T1000 (cell line): ENCODE results near the gene CDH26.
"Not testable (repeated sequence)": the region's sequence is repeated elsewhere in the genome, so short reads cannot be mapped to it uniquely, and the experiment has no call there.

ENCODE experiments used
- DNase-seq: peaks from one replicate; lab custom pipeline; 2025; ENCODE audit warnings: mixed read lengths; lab: John Stamatoyannopoulos, UW

The CDH26 gene

DNA sequence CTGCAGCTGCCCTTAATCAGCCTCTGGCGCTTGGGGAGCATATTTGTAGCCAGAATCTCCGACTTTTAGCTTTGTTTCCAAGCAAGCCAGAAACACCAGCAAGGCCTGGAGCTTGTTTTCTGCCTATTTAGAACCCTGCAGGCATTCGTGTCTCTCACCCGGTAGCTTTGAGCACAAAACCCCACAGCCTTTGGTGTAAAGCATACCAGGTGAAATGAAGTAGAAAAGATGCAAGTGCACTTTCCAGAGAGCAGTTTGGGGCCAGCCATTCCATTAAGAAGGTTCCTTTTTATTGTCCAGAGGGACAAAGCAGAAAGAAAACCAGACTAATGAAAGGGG lies 17.3 kb upstream of the CDH26 start:
- no peak for DNase-seq

DNA sequence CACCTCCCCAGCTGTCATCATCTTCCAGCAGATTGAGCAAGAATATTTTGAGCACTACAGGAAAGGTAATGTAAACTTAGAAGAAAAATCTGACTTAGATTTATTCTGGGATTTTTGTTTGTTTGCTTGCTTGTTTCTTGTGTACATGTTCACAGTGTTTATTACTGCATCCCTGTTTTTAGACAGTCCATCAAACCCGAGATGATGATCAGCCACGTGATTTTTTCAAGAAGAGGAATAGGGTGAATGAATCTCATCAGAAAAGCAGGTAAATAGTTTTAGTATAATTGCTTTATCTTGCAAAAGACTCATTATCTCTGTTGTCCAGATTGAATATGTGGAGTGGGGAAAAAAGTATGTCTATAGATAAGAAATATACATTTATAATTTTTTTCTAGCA lies 16.0 kb upstream of the CDH26 start:
- no peak for DNase-seq

- no peak for DNase-seq
These were observed 13.5 kb upstream of the CDH26 start for GRCh38 chr20:59944726-59945125.

- no peak for DNase-seq
These were observed 13.0 kb upstream of the CDH26 start for GRCh38 chr20:59945175-59945574.

DNA sequence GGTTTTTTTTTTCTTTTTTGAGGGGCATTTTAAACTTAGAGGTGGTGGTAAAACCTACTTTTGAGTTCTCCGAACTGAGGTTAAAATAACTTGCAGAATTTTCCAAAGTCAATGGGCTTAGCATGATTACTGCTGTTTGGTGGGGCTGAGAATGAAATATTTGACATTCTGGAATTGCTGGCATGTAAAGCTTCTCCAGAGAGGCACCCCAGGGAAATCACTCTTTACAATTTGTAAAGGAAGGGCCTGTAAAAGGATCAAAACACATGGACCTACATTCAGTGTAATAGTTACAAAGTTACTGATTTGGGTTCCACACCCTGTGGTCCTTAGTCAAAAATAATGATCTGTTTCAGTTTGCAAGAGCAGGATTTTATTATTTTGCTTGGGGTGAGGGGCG lies 12.5 kb upstream of the CDH26 start:
- no peak for DNase-seq

GRCh38 chr20:59947376-59947775 lies 10.8 kb upstream of the CDH26 start:
- no peak for DNase-seq

GRCh38 chr20:59948212-59948611 lies 10.0 kb upstream of the CDH26 start:
- DNase-seq, result no peak

GRCh38 chr20:59948828-59949720 lies 9.1 kb upstream of the CDH26 start:
- no peak for DNase-seq

- DNase-seq, result no peak
These were observed 8.3 kb upstream of the CDH26 start for GRCh38 chr20:59949911-59950310.

DNA sequence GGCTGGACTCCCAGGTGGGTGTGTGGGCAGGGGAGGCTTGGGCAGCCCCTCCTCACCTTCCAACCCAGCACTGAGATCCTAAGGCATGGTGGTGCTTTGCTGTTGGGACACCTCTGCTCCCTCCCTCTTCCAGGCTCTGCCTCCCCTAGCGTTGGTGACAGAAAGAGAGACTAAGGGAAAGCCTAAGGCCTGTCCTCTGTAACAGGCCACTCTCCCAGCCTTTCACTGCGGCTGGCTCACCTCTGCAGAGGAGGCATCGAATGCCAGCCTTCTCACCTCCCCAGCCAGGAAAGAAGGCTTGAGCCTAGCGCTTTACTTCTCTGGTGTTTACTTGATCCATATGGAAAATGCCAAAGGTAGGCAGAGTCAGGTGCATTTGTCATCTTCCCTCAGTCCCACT lies 3.5 kb upstream of the CDH26 start:
- no peak for DNase-seq

DNA sequence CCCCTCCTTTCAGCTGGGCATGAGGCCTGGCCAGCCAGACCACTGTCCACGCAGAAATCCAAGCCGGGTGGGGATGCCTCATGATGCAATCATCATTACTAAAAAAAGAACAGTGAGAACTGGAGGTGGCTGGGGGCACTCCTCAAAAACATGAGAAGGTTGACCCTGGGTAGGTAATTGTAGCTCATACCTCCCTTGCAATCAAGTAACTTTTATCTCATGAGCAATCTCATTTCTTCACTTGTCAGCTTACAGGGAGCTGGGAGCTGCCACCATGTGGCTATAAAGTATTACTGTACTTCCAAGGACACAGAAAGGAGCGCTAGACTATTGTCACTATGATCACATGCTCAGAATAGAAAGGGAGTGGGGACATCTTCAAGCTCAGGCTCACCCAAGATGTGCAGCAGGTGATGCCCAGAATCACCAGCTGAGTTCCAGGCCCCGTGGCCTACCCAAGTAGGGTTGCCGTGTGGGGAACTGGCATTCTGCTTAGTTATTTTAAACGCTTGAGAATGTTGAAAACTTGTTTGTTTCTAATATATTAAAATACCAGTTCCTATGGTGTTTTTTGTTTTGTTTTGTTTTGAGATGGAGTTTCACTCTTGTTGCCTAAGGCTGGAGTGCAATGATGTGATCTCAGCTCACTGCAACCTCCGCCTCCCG lies 3.0 kb upstream of the CDH26 start:
- DNase-seq, result no peak

DNA sequence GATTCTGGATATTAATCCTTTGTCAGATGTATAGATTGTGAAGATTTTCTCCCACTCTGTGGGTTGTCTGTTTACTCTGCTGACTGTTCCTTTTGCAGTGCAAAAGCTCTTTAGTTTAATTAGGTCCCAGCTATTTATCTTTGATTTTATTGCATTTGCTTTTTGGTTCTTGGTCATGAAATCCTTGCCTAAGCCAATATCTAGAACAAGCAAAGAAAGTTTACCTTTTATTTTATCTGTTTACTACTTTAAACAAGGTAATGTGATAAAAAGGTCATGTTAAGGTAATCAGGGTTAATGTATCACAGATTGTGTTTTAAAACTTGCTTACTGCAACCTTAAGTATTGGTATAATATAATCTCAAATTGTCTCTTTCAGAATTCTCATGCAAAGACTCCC lies 655 bp upstream of the CDH26 start:
- DNase-seq, result not testable (repeated sequence)

DNA sequence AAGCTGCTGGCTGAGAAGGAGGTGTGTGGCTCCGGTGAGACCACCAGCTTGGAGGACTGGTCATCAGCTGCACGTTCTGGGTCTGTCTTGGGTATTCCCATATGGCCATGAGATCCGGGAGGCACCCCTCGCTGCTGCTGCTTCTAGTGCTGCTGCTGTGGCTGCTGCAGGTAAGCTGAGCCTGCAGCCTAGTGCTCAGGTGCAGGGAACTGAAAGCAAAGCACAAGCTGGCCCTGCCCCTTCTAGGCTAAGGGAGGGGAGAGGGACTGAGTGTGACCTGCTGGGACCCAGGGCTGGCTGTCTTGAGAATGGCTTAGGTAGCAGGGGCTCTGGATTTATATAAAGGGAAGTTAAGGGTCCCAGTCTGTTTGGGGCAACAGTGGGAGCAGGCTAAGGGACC lies 403 bp downstream of the CDH26 start:
- no peak for DNase-seq

- no peak for DNase-seq
These were observed 3.2 kb downstream of the CDH26 start for GRCh38 chr20:59961423-59961822.

DNA sequence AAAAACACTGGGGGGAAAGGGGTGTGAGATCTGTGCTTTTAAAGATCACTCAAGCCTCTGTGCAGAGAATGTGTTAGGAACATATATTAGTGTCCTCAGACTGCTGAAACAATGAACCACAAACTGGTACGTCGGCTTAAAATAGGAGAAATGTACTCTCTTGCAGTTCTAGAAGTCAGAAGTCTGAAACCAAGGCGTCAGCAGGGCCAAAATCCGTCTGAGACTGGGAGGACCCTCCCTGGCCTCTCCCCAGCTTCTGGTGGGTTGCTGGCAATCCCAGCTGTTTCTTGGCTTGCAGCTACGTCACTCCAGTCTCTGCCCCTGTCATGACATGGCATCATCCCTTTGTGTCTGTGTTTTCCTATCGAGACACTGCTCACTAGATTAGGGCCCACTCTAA lies 3.9 kb downstream of the CDH26 start:
- DNase-seq, result no peak

DNA sequence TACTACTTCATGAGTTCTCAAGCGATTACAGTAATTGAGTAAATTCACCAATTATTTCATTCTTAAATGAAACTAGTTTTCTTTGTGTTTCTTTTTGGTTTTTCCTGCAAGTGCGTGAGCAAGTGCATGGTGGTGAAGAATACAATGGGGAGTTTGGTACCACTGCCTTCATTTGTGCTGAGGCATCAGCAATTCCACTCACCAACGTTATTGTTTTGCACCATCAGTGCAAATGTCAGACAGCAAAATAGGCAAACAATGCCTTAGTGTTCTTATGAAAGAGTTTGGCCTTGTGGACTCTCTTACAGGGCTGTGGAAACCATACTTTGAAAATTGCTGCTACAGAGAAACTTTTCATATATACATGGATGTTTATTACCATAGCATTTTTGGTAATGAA lies 8.2 kb downstream of the CDH26 start:
- no peak for DNase-seq

DNA sequence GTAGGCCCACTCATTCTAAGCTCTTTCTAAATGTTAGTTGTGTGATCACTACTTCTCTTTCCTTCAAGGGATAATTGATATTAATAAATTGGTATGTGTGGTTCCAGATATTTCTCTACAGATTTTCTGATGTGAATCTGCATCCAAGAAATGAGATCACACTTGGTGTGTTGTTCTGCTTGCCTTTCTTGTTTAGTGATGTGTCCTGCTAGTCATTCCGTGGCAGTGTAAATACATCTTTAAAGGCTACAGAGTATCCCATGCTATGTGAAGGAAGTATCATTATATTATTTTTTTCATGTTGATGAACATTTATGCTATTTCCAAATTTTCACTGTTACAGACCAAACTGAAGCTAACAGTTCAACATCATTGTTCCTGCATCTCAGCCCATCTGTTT lies 13.2 kb downstream of the CDH26 start:
- no peak for DNase-seq

DNA sequence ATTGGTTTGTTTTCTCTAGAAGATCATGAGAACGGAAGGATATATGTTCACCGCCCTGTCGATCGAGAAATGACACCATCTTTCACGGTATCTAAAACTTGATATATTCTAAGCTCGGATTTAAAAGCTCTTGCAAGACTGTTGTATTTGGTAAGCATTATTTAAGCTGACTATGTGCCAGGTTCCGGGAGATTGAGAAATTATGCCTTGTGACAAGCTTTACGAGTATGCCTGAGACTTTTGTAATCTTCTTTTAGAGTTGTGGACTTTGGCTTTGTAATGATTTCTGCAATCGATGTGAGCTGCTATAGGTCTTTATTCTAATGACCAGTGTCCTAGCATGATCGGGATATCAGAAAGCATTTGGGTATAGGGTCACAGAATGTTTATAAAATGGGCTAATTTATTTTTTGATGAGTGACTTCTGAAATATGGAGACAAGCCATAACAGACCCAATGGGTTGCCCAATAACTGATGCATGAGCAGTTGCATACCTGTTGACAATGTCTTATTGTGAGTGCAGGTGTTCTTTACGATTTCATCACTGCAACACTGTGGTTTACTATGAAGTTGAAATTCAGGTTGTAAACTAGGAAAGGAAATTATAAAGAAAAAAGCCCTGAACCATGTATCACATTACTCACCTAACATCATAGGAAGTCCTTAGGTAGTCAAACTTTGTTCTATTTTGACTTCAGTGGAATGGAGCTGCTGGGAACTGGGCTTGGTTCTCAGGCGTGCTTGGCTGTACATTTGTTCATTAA lies 14.0 kb downstream of the CDH26 start:
- no peak for DNase-seq

DNA sequence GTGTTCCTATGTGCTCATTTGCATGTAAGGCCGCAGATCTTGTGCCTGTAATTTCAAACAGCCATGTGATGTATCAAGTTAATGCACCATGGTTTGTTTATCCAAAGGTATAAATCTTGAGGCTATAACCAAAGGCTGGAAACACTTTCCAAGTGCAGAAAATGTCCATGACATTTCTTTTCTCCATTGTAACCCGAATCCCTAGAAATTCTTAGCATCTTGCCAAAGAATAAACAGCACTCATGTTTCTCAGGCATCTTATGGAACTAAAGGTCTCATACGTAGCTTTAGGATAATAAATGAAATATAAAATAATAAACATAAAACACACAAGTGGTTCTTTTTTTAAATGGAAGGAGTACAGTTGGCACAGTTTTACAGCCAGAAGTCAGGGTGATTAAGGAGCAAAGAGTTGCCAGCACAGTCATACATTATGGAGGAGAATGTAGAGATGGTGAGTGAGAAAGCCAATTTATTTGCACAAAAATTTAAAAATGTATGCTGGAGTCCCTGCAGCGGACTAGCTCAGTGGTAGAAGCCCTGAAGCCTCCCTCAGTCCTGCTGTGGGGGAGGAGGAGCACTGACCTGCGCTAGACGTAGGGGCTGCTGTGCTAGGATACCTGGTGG lies 18.0 kb downstream of the CDH26 start:
- DNase-seq, result no peak

GRCh38 chr20:59977086-59977485 lies 18.9 kb downstream of the CDH26 start:
- no peak for DNase-seq

DNA sequence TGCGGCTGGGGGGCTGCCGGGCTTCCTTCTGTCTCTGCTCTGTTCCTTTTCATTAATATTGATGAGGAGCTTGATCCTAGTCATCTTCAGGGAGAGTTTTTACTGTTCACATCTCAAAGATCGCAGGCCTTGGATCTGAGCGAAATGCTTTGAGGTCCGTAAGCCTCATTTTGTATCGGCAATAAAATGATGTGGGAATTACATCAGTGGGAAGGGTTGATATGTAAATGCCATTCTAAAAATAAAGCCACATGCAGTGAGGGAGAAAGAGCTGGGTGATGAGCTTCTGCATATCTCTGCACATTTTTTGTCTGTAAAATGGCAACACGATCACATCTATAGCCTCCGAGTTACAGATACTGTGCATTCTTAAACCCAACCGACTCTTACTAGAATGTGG lies 24.9 kb downstream of the CDH26 start:
- no peak for DNase-seq

DNA sequence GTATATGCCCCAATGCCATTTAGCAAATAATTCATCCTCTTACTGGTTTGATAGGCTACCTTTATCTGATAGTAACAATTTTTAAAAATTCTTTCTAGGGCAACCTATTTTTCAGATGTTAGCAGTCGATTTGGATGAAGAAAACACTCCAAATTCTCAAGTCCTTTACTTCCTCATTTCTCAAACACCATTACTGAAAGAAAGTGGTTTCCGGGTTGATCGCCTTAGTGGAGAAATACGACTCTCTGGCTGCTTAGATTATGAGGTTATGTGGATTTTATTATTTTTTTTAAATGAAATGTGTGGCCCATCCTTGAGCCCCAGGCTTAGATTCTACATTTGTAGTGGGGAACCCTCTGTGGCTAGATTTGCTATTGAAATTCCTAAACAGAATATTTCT lies 26.3 kb downstream of the CDH26 start:
- DNase-seq, result no peak

- DNase-seq, result no peak
These were observed 26.9 kb downstream of the CDH26 start for GRCh38 chr20:59985164-59985563.
